Nasal cavity respiratory epithelium epithelial cell of viscerocranial mucosa (primary cell): ENCODE measurements around the gene PDE9A. TPM values are rescaled to one million over a fixed set of nuclear protein-coding genes. Genes with fewer than 3 reads are reported as not detected.

Experiments
- total RNA-seq: library from RNA; depleted of rRNA; stranded (reverse); fragments of >200 nt; gene quantifications from 2 replicates; pipeline ENCODE4 v1.2.3, GENCODE V29; 2014

Gene PDE9A
- total RNA-seq = 0.68 and 6.1 TPM in 2 replicates

GRCh38 chr21:42653231-42654061, at the start of gene PDE9A:
PDE9A (plus strand) TSS chr21:42653621; CDS start chr21:42653815, 194 bp downstream.

Other genes starting within 250 kb of the PDE9A start
- gene UBASH3A, start 249.7 kb upstream of the PDE9A start, total RNA-seq = not detected in 2 replicates
- gene RSPH1, start 157.4 kb upstream of the PDE9A start, total RNA-seq = 0.34 and 0.36 TPM in 2 replicates
- gene SLC37A1, start 139.8 kb upstream of the PDE9A start, total RNA-seq = 9.2 and 21.1 TPM in 2 replicates
- gene WDR4, start 225.9 kb downstream of the PDE9A start, total RNA-seq = 23.6 and 34.5 TPM in 2 replicates
- gene NDUFV3, start 239.7 kb downstream of the PDE9A start, total RNA-seq = 40.4 and 50.6 TPM in 2 replicates